Fibroblast of the conjunctiva (primary cell): ENCODE results near the gene DOCK7.
A peak's percentile ranks its signal among the peaks of the same experiment; 100 is the strongest.

Source experiments
- DNase-seq: peaks from one replicate; pipeline ENCODE4 v3.0.0-alpha.2; 2010; ENCODE audit warnings: low read depth

DOCK7 gene

GRCh38 chr1:62407398-62408009, 280.7 kb downstream of the DOCK7 start:
- peak; percentile 44 for DNase-seq

- no peak for DNase-seq
These were observed 281.6 kb downstream of the DOCK7 start for GRCh38 chr1:62406576-62406975.

- no peak for DNase-seq
These were observed 282.9 kb downstream of the DOCK7 start for GRCh38 chr1:62405247-62405646.
